OCI-LY7 (cell line): Measurements from ENCODE around the gene ELL2. TPM values are rescaled to one million over a fixed set of nuclear protein-coding genes. Genes with fewer than 3 reads are reported as not detected.

Experiments
- BruUV-seq: library from RNA; stranded (reverse); fragments of 400-500 nt; replicated peaks from 2 replicates; lab custom pipeline; 2021; lab: Mats Ljungman, UMichigan
- CTCF ChIA-PET: fragments of 300-600 bp; sonication (Branson Sonifier 250); formaldehyde crosslinking; loops from one replicate; lab custom pipeline; 2022; ENCODE audit warnings: antibody characterized with exemption; ENCODE audit not compliant: unreplicated experiment; lab: Charles Lee
- POLR2A ChIA-PET: fragments of 300-600 bp; sonication (Branson Sonifier 250); formaldehyde crosslinking; loops from one replicate; lab custom pipeline; 2022; ENCODE audit warnings: antibody characterized with exemption; lab: Charles Lee
- DNase-seq: peaks from one replicate; pipeline ENCODE4 v3.0.0-alpha.2; 2015; ENCODE audit warnings: low spot score
- H2AFZ ChIP-seq: fragments of 200-600 bp; sonication (generic), shearing (Covaris generic); 2 replicates; pipeline ENCODE4 v1.6.1; 2014; ENCODE audit warnings: mild to moderate bottlenecking, antibody characterized with exemption, low read length, moderate library complexity
- H3K27ac ChIP-seq: fragments of 200-600 bp; sonication (generic); 2 replicates; pipeline ENCODE4 v1.5.1; 2014; ENCODE audit warnings: mixed run types, low read depth, mild to moderate bottlenecking, moderate library complexity, low read length, inconsistent platforms; ENCODE audit not compliant: poor library complexity, severe bottlenecking
- H3K36me3 ChIP-seq: fragments of 200-600 bp; sonication (generic); 2 replicates; pipeline ENCODE4 v1.6.1; 2014; ENCODE audit warnings: mild to moderate bottlenecking, antibody characterized with exemption, low read length, moderate library complexity, mixed read lengths; ENCODE audit not compliant: insufficient read depth
- H3K4me1 ChIP-seq: fragments of 200-600 bp; sonication (generic); 2 replicates; pipeline ENCODE4 v1.5.1; 2014; ENCODE audit warnings: mild to moderate bottlenecking, low read length; ENCODE audit not compliant: insufficient read depth, poor library complexity, severe bottlenecking
- H3K4me2 ChIP-seq: fragments of 200-600 bp; sonication (generic); 2 replicates; pipeline ENCODE4 v1.6.1; 2014; ENCODE audit warnings: mild to moderate bottlenecking, low read length
- H3K4me3 ChIP-seq: fragments of 200-600 bp; sonication (generic); 2 replicates; pipeline ENCODE4 v1.5.1; 2014; ENCODE audit warnings: mild to moderate bottlenecking, low read depth, low read length; ENCODE audit not compliant: poor library complexity, severe bottlenecking
- H3K79me2 ChIP-seq: fragments of 200-600 bp; sonication (generic); 2 replicates; pipeline ENCODE4 v1.6.1; 2016; ENCODE audit warnings: low read depth, mild to moderate bottlenecking, low read length, moderate library complexity, mixed read lengths; ENCODE audit not compliant: insufficient read depth
- H3K9me2 ChIP-seq: fragments of 200-600 bp; sonication (generic); 2 replicates; pipeline ENCODE4 v1.6.1; 2016; ENCODE audit warnings: mild to moderate bottlenecking, low read length, mixed read lengths; ENCODE audit not compliant: insufficient read depth
- H3K9me3 ChIP-seq: fragments of 200-600 bp; sonication (generic); 2 replicates; pipeline ENCODE4 v1.6.1; 2014; ENCODE audit warnings: mild to moderate bottlenecking, mixed run types, low read length, mixed read lengths
- H4K20me1 ChIP-seq: fragments of 200-600 bp; sonication (generic); 2 replicates; pipeline ENCODE4 v1.6.1; 2014; ENCODE audit warnings: mild to moderate bottlenecking, antibody characterized with exemption, low read length, moderate library complexity, mixed read lengths; ENCODE audit not compliant: insufficient read depth
- CTCF ChIP-seq: fragments of 200-600 bp; sonication (generic); conservative IDR thresholded peaks from 2 replicates; pipeline ENCODE4 v1.5.1; 2014; ENCODE audit warnings: mild to moderate bottlenecking, antibody characterized with exemption, low read length, moderate library complexity, mixed read lengths
- EZH2phosphoT487 ChIP-seq: fragments of 200-600 bp; sonication (generic); IDR thresholded peaks from 2 replicates; pipeline ENCODE4 v1.6.1; 2018; ENCODE audit warnings: low read depth, borderline replicate concordance, mild to moderate bottlenecking, mixed run types, antibody characterized with exemption, low read length, moderate library complexity, mixed read lengths
- intact Hi-C: fragments of 100-400 bp; cut with micrococcal nuclease; formaldehyde crosslinking; loops from one replicate; pipeline ENCODE4 v1.10.0; 2022; ENCODE audit not compliant: unreplicated experiment
- total RNA-seq, 2 experiments: library from RNA; depleted of rRNA in 1 of 2; stranded (reverse); fragments of >200 nt in 1 of 2; shearing (Covaris generic) in 1 of 2; gene quantifications; 2 replicates each; pipeline ENCODE4 v1.2.3, GENCODE V29; 2014 to 2022

ELL2 gene
- total RNA-seq, 2 experiments from 2014 or later, result 0.98 to 4.7 TPM

DNA sequence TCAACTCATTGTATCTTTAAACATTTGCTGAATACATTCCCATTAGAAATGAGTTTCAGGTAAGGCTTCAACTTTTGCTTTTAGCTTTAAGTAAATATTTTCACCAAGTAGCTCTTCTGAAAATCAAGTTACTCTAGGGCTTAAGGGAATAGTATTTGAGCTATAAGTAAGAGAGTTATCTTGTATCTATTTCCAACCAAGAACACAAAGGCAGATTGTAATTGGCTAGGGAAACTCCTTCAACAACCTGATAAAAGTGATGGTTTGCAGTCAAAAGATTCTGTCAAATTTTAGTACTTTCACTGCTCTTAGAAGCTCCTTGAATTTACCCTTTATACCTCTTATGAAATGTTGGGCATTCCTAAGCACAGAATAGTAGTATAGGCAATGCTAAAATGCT is 13.0 kb downstream of the ELL2 start:
- H3K4me3 ChIP-seq, result no peak overlapping the region
- no peak for DNase-seq
- ChIA-PET CTCF (no interaction called here), POLR2A (interaction anchor here (0.7 to 1.2 kb wide), 3 partner anchors 37 to 1284 kb away, joined by 3 to 4 read pairs (median 3); no protein-coding TSS in a partner anchor)
- H3K9me3 ChIP-seq, result no peaks in the 10 kb centered on the region
- no peak overlapping the region for H2AFZ ChIP-seq
- no TSS peak for BruUV-seq
- no peaks in the 10 kb centered on the region; the same call in 1 of the 2 replicates for H3K9me2 ChIP-seq
- intact Hi-C loops, result no loop called here
- H3K36me3 ChIP-seq, result no peaks in the 10 kb centered on the region
- H3K27ac ChIP-seq, result no peak overlapping the region
- H3K79me2 ChIP-seq, result no peaks in the 10 kb centered on the region
- no peak for TF ChIP-seq EZH2phosphoT487
- TF ChIP-seq CTCF, result no peak
- H3K4me2 ChIP-seq, result no peak overlapping the region
- no peaks in the 10 kb centered on the region for H3K4me1 ChIP-seq
- no peaks in the 10 kb centered on the region for H4K20me1 ChIP-seq

GRCh38 chr5:95946451-95946850 is 15.2 kb downstream of the ELL2 start:
- TF ChIP-seq CTCF, result no peak
- TF ChIP-seq EZH2phosphoT487, result no peak
- H3K36me3 ChIP-seq, result no peaks in the 10 kb centered on the region
- no peaks in the 10 kb centered on the region for H3K9me2 ChIP-seq
- POLR2A ChIA-PET, result interaction anchor here (0.6 to 1.0 kb wide), 4 partner anchors 9 to 154 kb away, joined by 3 to 5 read pairs (median 3); no protein-coding TSS in a partner anchor
- no peak overlapping the region for H3K27ac ChIP-seq
- no peak overlapping the region for H3K4me2 ChIP-seq
- no peak overlapping the region for H2AFZ ChIP-seq
- intact Hi-C loops, result no loop called here
- H4K20me1 ChIP-seq, result no peaks in the 10 kb centered on the region
- no TSS peak for BruUV-seq
- CTCF ChIA-PET, result no interaction called here
- no peaks in the 10 kb centered on the region for H3K4me1 ChIP-seq
- H3K79me2 ChIP-seq, result no peaks in the 10 kb centered on the region
- H3K4me3 ChIP-seq, result no peak overlapping the region
- H3K9me3 ChIP-seq, result no peaks in the 10 kb centered on the region
- no peak for DNase-seq

GRCh38 chr5:95942968-95943367 is 18.7 kb downstream of the ELL2 start:
- Histone ChIP-seq H3K4me1 (no peaks in the 10 kb centered on the region), H3K27ac (no peak overlapping the region), H3K4me3 (no peak overlapping the region), H4K20me1 (no peaks in the 10 kb centered on the region), H2AFZ (no peak overlapping the region), H3K79me2 (no peaks in the 10 kb centered on the region), H3K4me2 (no peak overlapping the region), H3K36me3 (no peaks in the 10 kb centered on the region), H3K9me3 (no peaks in the 10 kb centered on the region), H3K9me2 (no peaks in the 10 kb centered on the region)
- TF ChIP-seq CTCF (no peak), EZH2phosphoT487 (no peak)
- intact Hi-C loops, result no loop called here
- ChIA-PET POLR2A (interaction anchor here (1.4 kb wide), 1 partner anchor 26 kb away, joined by 4 read pairs; no protein-coding TSS in a partner anchor), CTCF (no interaction called here)
- DNase-seq, result no peak
- no TSS peak for BruUV-seq
